HL-60 (cell line): ENCODE data around the gene PLA2G12A.

Experiments used
- DNase-seq, 2 experiments: peaks; one replicate each; pipeline ENCODE4 v3.0.0-alpha.2; 2010 to 2020; ENCODE audit warnings: low read depth in 1 of 2, low spot score in 1 of 2
- H3K27ac ChIP-seq: fragments of 250-450 bp; sonication (Bioruptor Pico); replicated peaks from 2 replicates; pipeline ENCODE4 v1.5.1; 2020; ENCODE audit warnings: mild to moderate bottlenecking, moderate library complexity
- H3K27me3 ChIP-seq: fragments of 250-450 bp; sonication (Bioruptor Pico); 2 replicates; pipeline ENCODE4 v1.5.1; 2021; ENCODE audit warnings: mild to moderate bottlenecking, moderate library complexity; ENCODE audit not compliant: insufficient read depth, poor library complexity, severe bottlenecking
- H3K4me3 ChIP-seq: replicated peaks from 2 replicates; pipeline ENCODE4 v1.5.1; 2011; ENCODE audit warnings: mild to moderate bottlenecking, control low read depth, low read length; ENCODE audit not compliant: insufficient read depth
- GABPA ChIP-seq: IDR thresholded peaks from 2 replicates; pipeline ENCODE4 v1.6.1; 2012; ENCODE audit warnings: low read depth
- POLR2AphosphoS5 ChIP-seq: IDR thresholded peaks from 2 replicates; pipeline ENCODE4 v1.6.1; 2012; ENCODE audit warnings: low read depth
- SPI1 ChIP-seq: IDR thresholded peaks from 2 replicates; pipeline ENCODE4 v1.6.1; 2012; ENCODE audit warnings: low read depth, mild to moderate bottlenecking, borderline replicate concordance
- TF ChIP-seq, protein P1 (sequence below): IDR thresholded peaks from one replicate; pipeline ENCODE4 v1.5.1; 2011; ENCODE audit warnings: low read length, control low read depth, inconsistent platforms; ENCODE audit not compliant: insufficient read depth
- TF ChIP-seq, protein P2 (sequence below): IDR thresholded peaks from 2 replicates; pipeline ENCODE4 v1.6.1; 2012; ENCODE audit warnings: low read depth; ENCODE audit not compliant: insufficient replicate concordance

The PLA2G12A gene

DNA sequence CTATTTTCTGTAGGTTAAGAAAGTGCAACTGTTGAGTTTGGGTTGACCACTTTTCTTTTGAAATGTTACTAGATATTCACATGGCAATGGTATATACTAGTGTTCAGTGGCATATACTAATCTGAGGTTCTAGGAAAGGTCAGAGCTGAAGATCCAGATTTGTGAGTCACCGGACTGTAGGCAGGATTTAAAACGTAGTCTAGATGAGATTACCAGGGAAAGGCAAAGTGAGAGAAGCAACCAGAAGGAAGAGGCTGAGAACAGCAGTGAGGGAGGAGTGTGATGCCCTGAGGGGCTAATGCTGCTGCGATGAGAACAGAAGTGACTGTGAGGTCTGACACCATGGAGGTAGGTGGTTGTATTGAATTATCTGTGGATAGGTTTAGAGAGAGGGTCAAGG lies 9.7 kb upstream of the PLA2G12A start:
- Histone ChIP-seq H3K27me3 (peaks cover 3% of the 10 kb centered on the region), H3K4me3 (no peak overlapping the region), H3K27ac (no peak overlapping the region)
- TF ChIP-seq GABPA (no peak), SPI1 (no peak), POLR2AphosphoS5 (no peak)
- TF ChIP-seq, protein P1, sequence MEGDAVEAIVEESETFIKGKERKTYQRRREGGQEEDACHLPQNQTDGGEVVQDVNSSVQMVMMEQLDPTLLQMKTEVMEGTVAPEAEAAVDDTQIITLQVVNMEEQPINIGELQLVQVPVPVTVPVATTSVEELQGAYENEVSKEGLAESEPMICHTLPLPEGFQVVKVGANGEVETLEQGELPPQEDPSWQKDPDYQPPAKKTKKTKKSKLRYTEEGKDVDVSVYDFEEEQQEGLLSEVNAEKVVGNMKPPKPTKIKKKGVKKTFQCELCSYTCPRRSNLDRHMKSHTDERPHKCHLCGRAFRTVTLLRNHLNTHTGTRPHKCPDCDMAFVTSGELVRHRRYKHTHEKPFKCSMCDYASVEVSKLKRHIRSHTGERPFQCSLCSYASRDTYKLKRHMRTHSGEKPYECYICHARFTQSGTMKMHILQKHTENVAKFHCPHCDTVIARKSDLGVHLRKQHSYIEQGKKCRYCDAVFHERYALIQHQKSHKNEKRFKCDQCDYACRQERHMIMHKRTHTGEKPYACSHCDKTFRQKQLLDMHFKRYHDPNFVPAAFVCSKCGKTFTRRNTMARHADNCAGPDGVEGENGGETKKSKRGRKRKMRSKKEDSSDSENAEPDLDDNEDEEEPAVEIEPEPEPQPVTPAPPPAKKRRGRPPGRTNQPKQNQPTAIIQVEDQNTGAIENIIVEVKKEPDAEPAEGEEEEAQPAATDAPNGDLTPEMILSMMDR = no peak
- TF ChIP-seq, protein P2, sequence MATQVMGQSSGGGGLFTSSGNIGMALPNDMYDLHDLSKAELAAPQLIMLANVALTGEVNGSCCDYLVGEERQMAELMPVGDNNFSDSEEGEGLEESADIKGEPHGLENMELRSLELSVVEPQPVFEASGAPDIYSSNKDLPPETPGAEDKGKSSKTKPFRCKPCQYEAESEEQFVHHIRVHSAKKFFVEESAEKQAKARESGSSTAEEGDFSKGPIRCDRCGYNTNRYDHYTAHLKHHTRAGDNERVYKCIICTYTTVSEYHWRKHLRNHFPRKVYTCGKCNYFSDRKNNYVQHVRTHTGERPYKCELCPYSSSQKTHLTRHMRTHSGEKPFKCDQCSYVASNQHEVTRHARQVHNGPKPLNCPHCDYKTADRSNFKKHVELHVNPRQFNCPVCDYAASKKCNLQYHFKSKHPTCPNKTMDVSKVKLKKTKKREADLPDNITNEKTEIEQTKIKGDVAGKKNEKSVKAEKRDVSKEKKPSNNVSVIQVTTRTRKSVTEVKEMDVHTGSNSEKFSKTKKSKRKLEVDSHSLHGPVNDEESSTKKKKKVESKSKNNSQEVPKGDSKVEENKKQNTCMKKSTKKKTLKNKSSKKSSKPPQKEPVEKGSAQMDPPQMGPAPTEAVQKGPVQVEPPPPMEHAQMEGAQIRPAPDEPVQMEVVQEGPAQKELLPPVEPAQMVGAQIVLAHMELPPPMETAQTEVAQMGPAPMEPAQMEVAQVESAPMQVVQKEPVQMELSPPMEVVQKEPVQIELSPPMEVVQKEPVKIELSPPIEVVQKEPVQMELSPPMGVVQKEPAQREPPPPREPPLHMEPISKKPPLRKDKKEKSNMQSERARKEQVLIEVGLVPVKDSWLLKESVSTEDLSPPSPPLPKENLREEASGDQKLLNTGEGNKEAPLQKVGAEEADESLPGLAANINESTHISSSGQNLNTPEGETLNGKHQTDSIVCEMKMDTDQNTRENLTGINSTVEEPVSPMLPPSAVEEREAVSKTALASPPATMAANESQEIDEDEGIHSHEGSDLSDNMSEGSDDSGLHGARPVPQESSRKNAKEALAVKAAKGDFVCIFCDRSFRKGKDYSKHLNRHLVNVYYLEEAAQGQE = no peak
- DNase-seq = no peak

DNA sequence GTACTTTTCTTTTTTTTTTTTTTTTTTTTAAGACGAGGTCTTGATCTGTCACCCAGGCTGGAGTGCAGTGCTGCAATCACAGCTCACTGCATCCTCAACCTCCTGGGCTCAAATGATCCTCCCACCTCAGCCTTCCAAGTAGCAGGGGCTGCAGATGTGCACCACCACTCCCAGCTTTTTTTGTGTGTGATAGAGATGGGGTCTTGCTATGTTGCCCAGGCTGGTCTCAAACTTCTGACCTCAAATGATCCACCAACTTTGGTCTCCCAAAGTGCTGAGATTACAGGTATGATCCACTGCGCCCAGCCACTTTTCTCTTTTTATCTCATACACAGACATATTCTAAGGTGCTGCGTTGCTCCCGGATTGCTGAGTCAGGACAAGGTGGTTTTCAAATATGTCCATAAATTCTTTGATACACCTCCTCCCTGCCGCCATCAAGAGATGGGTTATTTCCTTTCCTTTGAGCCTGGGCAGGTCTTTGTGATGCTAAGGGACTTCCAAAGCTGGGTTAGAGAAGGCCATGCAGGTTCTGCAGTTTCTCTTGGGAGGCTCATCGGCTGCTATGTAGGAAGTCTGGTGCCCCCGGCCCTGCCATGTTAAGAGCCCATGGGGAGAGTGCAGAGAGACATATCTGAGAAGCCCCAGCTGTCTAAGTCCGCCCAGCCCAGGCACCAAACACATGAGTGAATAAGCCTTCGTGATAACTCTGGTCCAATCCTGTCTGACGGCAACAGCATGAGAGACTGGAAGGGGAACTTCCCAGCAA lies 8.4 kb upstream of the PLA2G12A start:
- no peak for TF ChIP-seq SPI1
- TF ChIP-seq, protein P2 = no peak
- TF ChIP-seq POLR2AphosphoS5 = no peak
- TF ChIP-seq, protein P1 = no peak
- TF ChIP-seq GABPA = no peak
- no peaks in the 10 kb centered on the region for H3K27me3 ChIP-seq
- H3K4me3 ChIP-seq = no peak overlapping the region
- no peak for DNase-seq
- no peak overlapping the region for H3K27ac ChIP-seq

DNA sequence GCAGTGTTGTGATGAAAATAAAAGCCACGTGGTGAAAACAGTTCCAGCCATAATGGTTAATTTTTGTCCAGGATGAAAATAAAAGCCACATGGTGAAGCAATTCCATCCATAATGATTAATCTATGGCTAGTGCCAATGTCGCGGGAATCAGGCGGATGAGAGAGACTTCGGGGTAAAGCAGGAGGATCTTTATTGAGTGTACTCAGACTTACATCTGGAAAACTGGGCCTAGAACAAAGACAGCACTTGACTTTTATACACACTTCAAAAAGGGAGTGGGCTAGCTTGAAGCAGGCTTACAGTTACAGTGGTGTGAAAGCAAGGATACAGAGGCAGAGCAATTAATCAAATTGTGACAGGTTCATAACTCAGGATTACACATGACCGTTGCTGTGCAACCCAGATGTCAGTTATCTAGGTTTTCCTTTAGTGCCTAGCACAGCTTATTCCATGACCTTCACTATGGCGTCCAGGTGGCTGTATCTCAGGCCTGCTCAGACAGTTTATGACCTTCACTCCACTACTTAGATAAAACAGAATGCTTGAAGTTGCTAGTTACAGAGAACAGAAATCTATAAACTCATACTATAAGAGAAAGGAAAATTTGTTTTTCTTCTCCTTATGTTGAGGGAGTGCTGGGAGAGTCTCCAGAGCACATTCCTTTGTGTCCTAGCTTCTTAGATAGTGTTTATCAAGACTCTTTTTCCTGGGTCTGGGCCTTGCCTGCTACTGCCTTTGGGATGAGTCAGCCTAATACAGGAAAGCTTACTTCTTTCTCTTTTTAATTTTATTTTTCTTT lies 5.9 kb upstream of the PLA2G12A start:
- DNase-seq = no peak
- Histone ChIP-seq H3K27me3 (no peaks in the 10 kb centered on the region), H3K4me3 (no peak overlapping the region), H3K27ac (no peak overlapping the region)
- TF ChIP-seq POLR2AphosphoS5 (no peak), SPI1 (no peak), GABPA (no peak)
- TF ChIP-seq, protein P2 = no peak
- TF ChIP-seq, protein P1 = no peak
